ENCODE results near the gene PAX1. TPM values are rescaled to one million over a fixed set of nuclear protein-coding genes. Genes with fewer than 3 reads are reported as not detected.

Gene PAX1
- total RNA-seq, 1 donor from 2014 or later, result not detected

DNA sequence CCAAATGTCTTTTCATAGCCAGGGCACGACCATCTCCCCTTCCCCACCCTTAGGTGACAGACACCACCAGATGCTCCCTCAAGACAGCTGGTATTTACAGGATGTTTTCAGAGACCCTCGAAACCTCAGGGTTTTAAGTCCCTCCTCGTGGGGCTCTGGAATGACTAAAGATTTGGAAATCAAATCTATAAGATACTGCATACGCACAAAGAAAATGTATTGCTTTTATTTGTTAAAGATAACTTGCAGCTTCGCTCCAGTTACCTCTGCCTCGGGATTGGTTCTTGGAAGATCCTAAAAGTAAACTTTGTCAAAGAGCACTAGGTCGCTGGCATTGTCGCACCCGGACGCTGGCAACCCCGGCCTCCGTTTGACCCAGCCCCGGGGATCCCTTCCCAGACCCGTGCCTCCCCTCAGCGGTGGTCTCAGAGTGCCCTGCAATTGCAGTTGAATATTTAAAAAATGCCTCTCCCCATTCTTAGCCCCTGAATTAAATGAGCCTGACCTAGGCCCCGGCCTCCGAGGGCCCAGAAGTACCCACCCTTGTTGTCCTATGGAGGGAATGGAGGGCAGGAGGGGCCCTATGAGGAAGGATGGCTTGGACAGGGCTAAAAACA, 7.1 kb downstream of the PAX1 start:
- no peak for DNase-seq (ENCODE audit: low spot score)
- H3K36me3 Mint-ChIP-seq (ENCODE audit: low read depth), result no peaks in the 10 kb centered on the region
- H3K9me3 Mint-ChIP-seq (ENCODE audit: low read depth), result no peaks in the 10 kb centered on the region
- H3K4me1 Mint-ChIP-seq (ENCODE audit: low read depth), result peaks cover 3% of the 10 kb centered on the region
- TF ChIP-seq, protein P1, sequence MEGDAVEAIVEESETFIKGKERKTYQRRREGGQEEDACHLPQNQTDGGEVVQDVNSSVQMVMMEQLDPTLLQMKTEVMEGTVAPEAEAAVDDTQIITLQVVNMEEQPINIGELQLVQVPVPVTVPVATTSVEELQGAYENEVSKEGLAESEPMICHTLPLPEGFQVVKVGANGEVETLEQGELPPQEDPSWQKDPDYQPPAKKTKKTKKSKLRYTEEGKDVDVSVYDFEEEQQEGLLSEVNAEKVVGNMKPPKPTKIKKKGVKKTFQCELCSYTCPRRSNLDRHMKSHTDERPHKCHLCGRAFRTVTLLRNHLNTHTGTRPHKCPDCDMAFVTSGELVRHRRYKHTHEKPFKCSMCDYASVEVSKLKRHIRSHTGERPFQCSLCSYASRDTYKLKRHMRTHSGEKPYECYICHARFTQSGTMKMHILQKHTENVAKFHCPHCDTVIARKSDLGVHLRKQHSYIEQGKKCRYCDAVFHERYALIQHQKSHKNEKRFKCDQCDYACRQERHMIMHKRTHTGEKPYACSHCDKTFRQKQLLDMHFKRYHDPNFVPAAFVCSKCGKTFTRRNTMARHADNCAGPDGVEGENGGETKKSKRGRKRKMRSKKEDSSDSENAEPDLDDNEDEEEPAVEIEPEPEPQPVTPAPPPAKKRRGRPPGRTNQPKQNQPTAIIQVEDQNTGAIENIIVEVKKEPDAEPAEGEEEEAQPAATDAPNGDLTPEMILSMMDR (IDR thresholded peaks at IDR 0.05), result no peak
- no peak overlapping the region for H3K4me3 Mint-ChIP-seq (ENCODE audit: unreplicated experiment)
- H3K27me3 Mint-ChIP-seq (ENCODE audit: low read depth), result peaks cover 82% of the 10 kb centered on the region
- no peak overlapping the region for H3K27ac Mint-ChIP-seq (ENCODE audit: unreplicated experiment)

DNA sequence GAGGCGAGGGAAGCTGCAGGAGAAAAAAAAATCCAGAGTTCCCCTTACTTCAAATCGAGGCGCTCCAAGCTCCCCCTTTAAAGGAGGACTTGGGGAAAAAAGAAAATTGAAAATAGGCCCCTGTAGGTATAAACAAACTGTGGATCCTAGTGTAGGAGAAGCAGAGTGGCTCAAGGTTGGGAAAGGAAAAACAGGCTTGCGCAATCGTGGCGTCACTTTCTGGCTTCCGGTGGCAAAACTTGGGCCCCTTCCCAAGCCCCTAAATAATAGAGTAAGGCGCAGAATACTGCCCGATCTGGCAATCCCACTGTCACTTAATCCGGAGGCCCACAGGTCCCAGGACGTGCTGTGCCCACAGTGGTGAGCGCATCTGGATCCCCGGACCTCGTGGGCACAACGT, 8.0 kb downstream of the PAX1 start:
- TF ChIP-seq, protein P1 (IDR thresholded peaks at IDR 0.05), result no peak
- no peaks in the 10 kb centered on the region for H3K9me3 Mint-ChIP-seq (ENCODE audit: low read depth)
- no peak overlapping the region for H3K4me3 Mint-ChIP-seq (ENCODE audit: unreplicated experiment)
- peaks cover 80% of the 10 kb centered on the region for H3K27me3 Mint-ChIP-seq (ENCODE audit: low read depth)
- DNase-seq (ENCODE audit: low spot score), result no peak
- no peaks in the 10 kb centered on the region for H3K36me3 Mint-ChIP-seq (ENCODE audit: low read depth)
- no peak overlapping the region for H3K27ac Mint-ChIP-seq (ENCODE audit: unreplicated experiment)
- H3K4me1 Mint-ChIP-seq (ENCODE audit: low read depth), result peaks cover 3% of the 10 kb centered on the region

DNA sequence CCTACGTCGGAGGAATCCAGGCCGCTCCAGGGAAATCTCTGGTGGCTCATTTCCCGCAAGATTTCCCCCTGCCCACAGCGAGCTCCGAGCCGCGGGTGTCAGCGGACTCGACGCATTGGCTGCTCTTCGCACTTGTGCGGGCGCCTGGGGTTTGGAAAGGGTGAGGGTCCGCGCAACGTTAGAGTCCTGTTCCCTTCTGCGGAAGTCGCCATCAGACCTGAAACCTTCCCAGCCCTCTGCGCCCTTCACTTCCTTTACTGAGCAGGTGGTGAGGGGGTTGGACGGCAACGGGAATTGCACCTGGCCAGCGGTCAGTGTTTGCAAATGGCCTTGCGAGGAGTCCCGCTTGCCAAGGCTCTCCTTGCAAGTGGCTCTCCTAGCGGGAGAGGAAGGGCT, 8.4 kb downstream of the PAX1 start:
- Mint-ChIP-seq H3K4me3 (ENCODE audit: unreplicated experiment) (no peak overlapping the region), H3K36me3 (ENCODE audit: low read depth) (no peaks in the 10 kb centered on the region), H3K4me1 (ENCODE audit: low read depth) (peaks cover 3% of the 10 kb centered on the region), H3K9me3 (ENCODE audit: low read depth) (no peaks in the 10 kb centered on the region), H3K27ac (ENCODE audit: unreplicated experiment) (no peak overlapping the region), H3K27me3 (ENCODE audit: low read depth) (peaks cover 76% of the 10 kb centered on the region)
- TF ChIP-seq, protein P1 (IDR thresholded peaks at IDR 0.05), result no peak
- no peak for DNase-seq (ENCODE audit: low spot score)

DNA sequence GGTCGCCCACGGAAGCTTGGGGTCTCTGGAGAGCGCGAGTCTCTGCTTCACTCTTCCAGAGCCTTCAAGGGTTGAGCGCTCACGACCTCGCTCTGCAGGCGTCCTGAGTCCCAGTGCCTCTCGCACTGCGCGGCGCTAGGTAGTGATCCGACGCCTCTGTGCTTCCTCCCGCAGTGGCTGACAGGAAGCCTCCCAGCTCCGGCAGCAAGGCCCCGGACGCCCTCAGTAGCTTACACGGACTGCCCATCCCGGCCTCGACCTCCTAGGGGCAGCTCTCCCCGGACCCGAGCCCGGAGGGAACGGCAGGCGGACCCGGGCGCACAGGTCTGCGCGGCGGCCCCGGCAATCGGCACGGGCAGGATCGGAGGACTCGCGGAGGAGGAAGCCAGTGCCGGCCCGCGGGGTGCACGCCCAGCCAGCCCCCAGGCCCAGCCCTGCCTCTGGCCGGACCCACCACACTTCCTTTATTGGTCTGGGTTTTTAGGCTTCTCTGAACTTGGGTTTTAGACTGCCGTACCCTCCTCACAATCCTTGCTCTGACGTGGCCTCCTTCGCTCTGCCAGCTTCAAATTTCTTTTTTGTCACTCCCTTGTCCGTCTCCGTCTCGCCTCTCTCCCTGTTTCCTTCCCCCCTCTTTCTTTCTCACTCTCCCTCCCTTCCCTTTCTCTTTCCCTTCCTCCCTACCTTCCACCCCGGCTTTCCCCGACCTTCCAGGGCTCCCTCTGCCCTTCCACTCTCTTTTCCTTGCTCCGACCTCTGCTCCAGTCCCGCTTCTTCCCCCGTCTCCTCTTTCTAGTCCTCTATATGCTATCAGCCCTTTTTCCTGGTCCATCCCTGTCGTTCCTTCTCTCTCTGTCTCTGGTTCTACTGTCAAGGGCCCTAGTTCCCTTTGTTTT, 9.1 kb downstream of the PAX1 start:
- Mint-ChIP-seq H3K27ac (ENCODE audit: unreplicated experiment) (no peak overlapping the region), H3K4me3 (ENCODE audit: unreplicated experiment) (no peak overlapping the region), H3K4me1 (ENCODE audit: low read depth) (peaks cover 3% of the 10 kb centered on the region), H3K27me3 (ENCODE audit: low read depth) (peaks cover 75% of the 10 kb centered on the region), H3K9me3 (ENCODE audit: low read depth) (no peaks in the 10 kb centered on the region), H3K36me3 (ENCODE audit: low read depth) (no peaks in the 10 kb centered on the region)
- peak; percentile 83 for DNase-seq (ENCODE audit: low spot score)
- TF ChIP-seq, protein P1 (IDR thresholded peaks at IDR 0.05), result no peak

DNA sequence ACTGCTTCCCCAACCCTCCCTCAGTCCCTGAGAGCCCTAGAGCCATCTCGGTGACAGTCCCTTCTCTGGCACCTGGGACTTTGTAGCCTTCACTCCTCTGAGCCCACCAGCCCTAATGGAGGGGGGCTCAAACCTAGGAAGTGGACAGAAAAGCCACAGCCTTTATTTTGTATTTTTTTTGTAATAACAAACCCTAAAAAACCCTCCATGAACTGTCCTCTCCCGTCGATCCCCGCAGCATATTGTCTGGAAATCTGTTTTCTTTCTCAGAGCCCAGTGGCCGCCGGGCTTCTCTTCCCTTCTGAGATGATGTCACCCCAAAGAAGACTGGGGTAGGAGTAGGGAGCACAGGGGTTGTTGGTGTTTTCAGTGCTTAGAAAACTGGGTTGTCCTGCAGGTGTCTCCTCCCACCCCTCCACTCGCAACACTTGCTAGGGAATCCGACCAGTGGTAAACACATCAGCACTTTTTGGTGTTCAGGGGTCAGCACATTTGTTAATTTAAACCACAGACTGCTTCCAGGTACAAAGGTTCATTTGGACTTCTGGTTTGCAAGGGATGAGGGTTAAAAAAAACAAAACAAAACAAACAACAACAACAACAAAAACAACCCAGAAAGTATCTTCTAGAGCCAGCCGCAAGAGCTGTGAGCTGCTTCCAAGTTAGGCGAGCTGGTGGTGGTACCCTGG, 9.9 kb downstream of the PAX1 start:
- DNase-seq (ENCODE audit: low spot score), result no peak
- Mint-ChIP-seq H3K27ac (ENCODE audit: unreplicated experiment) (no peak overlapping the region), H3K4me1 (ENCODE audit: low read depth) (peaks cover 3% of the 10 kb centered on the region), H3K4me3 (ENCODE audit: unreplicated experiment) (no peak overlapping the region), H3K36me3 (ENCODE audit: low read depth) (no peaks in the 10 kb centered on the region), H3K9me3 (ENCODE audit: low read depth) (no peaks in the 10 kb centered on the region), H3K27me3 (ENCODE audit: low read depth) (peaks cover 69% of the 10 kb centered on the region)
- TF ChIP-seq, protein P1 (IDR thresholded peaks at IDR 0.05), result no peak
